Muscle layer of colon (tissue), 2 donors: ENCODE measurements around the gene ASB2.
A peak's percentile ranks its signal among the peaks of the same experiment; 100 is the strongest.

Experiments used
- H3K27ac ChIP-seq: one replicate; pipeline ENCODE4 v1.7.0; 2013; ENCODE audit warnings: low read depth, mild to moderate bottlenecking, low read length, moderate library complexity
- H3K27me3 ChIP-seq, 2 donors: one replicate each; pipeline ENCODE4 v1.7.0; 2013; ENCODE audit warnings: low read length in 2 of 2, mild to moderate bottlenecking in 2 of 2; ENCODE audit not compliant: insufficient read depth in 2 of 2, control insufficient read depth in 1 of 2
- H3K36me3 ChIP-seq: one replicate; pipeline ENCODE4 v1.7.0; 2013; ENCODE audit warnings: mild to moderate bottlenecking, low read length; ENCODE audit not compliant: insufficient read depth
- H3K4me1 ChIP-seq: one replicate; pipeline ENCODE4 v1.7.0; 2013; ENCODE audit warnings: mild to moderate bottlenecking, low read length; ENCODE audit not compliant: insufficient read depth
- H3K4me3 ChIP-seq, 2 donors: one replicate each; pipeline ENCODE4 v1.7.0; 2013; ENCODE audit warnings: low read length in 2 of 2, low read depth in 1 of 2, mild to moderate bottlenecking in 1 of 2, moderate library complexity in 1 of 2
- H3K9ac ChIP-seq: one replicate; pipeline ENCODE4 v1.7.0; 2013; ENCODE audit warnings: low read length
- H3K9me3 ChIP-seq: one replicate; pipeline ENCODE4 v1.7.0; 2013; ENCODE audit warnings: mild to moderate bottlenecking, low read length
- donor health status: abdominal sarcoma.
- donor health status: Adenocarcinoma of cecum.

The ASB2 gene

GRCh38 chr14:94014382-94014781, 38.0 kb upstream of the ASB2 start:
- Histone ChIP-seq H3K27ac (no peak overlapping the region), H3K9me3 (no peaks in the 10 kb centered on the region), H3K4me3 (no peak overlapping the region), H3K36me3 (no peaks in the 10 kb centered on the region), H3K9ac (no peak overlapping the region), H3K4me1 (no peaks in the 10 kb centered on the region), H3K27me3 (no peaks in the 10 kb centered on the region)

- no peaks in the 10 kb centered on the region for H3K9me3 ChIP-seq
- H3K4me3 ChIP-seq: no peak overlapping the region
- H3K4me1 ChIP-seq: no peaks in the 10 kb centered on the region
- no peaks in the 10 kb centered on the region for H3K36me3 ChIP-seq
- H3K9ac ChIP-seq: no peak overlapping the region
- no peak overlapping the region for H3K27ac ChIP-seq
- no peaks in the 10 kb centered on the region for H3K27me3 ChIP-seq
These were observed 35.4 kb upstream of the ASB2 start for GRCh38 chr14:94011795-94012194.

- H3K9me3 ChIP-seq: no peaks in the 10 kb centered on the region
- no peak overlapping the region for H3K27ac ChIP-seq
- H3K4me1 ChIP-seq: no peaks in the 10 kb centered on the region
- no peaks in the 10 kb centered on the region for H3K36me3 ChIP-seq
- no peaks in the 10 kb centered on the region for H3K27me3 ChIP-seq
- no peak overlapping the region for H3K9ac ChIP-seq
- no peak overlapping the region for H3K4me3 ChIP-seq
These were observed 34.3 kb upstream of the ASB2 start for GRCh38 chr14:94010625-94011024.

GRCh38 chr14:94009767-94010166, 33.4 kb upstream of the ASB2 start:
- Histone ChIP-seq H3K4me3 (no peak overlapping the region), H3K4me1 (no peaks in the 10 kb centered on the region)

GRCh38 chr14:94008234-94008633, 31.9 kb upstream of the ASB2 start:
- Histone ChIP-seq H3K9me3 (no peaks in the 10 kb centered on the region), H3K36me3 (no peaks in the 10 kb centered on the region), H3K4me1 (no peaks in the 10 kb centered on the region), H3K4me3 (no peak overlapping the region), H3K9ac (no peak overlapping the region), H3K27ac (no peak overlapping the region), H3K27me3 (no peaks in the 10 kb centered on the region)

More at GRCh38 chr14:94009767-94010166, 33.4 kb upstream of the ASB2 start:
- Histone ChIP-seq H3K36me3 (no peaks in the 10 kb centered on the region), H3K27ac (no peak overlapping the region), H3K9ac (no peak overlapping the region), H3K27me3 (no peaks in the 10 kb centered on the region), H3K9me3 (no peaks in the 10 kb centered on the region)

- peaks cover 6% of the 10 kb centered on the region for H3K4me1 ChIP-seq
- no peak overlapping the region for H3K27ac ChIP-seq
- H3K27me3 ChIP-seq: no peaks in the 10 kb centered on the region
- no peaks in the 10 kb centered on the region for H3K9me3 ChIP-seq
- no peak overlapping the region for H3K9ac ChIP-seq
- H3K36me3 ChIP-seq: no peaks in the 10 kb centered on the region
- no peak overlapping the region for H3K4me3 ChIP-seq
These were observed 29.1 kb upstream of the ASB2 start for GRCh38 chr14:94005324-94006073.

GRCh38 chr14:94004015-94004414, 27.6 kb upstream of the ASB2 start:
- Histone ChIP-seq H3K4me3 (no peak overlapping the region), H3K27ac (no peak overlapping the region), H3K4me1 (peaks cover 6% of the 10 kb centered on the region), H3K27me3 (no peaks in the 10 kb centered on the region), H3K9ac (no peak overlapping the region), H3K36me3 (no peaks in the 10 kb centered on the region), H3K9me3 (no peaks in the 10 kb centered on the region)

- no peak overlapping the region for H3K4me3 ChIP-seq
These were observed 27.0 kb upstream of the ASB2 start for GRCh38 chr14:94003397-94003796.

GRCh38 chr14:94001501-94002396, 25.4 kb upstream of the ASB2 start:
- Histone ChIP-seq H3K9me3 (no peaks in the 10 kb centered on the region), H3K4me3 (peak overlapping the region in 1 of 2 donors; percentile 39), H3K9ac (no peak overlapping the region), H3K27ac (peak overlapping the region; percentile 22), H3K4me1 (peaks cover 6% of the 10 kb centered on the region), H3K27me3 (no peaks in the 10 kb centered on the region), H3K36me3 (no peaks in the 10 kb centered on the region)

More at GRCh38 chr14:94003397-94003796, 27.0 kb upstream of the ASB2 start:
- H3K9me3 ChIP-seq: no peaks in the 10 kb centered on the region
- H3K27ac ChIP-seq: no peak overlapping the region
- H3K9ac ChIP-seq: no peak overlapping the region
- no peaks in the 10 kb centered on the region for H3K36me3 ChIP-seq
- peaks cover 6% of the 10 kb centered on the region for H3K4me1 ChIP-seq
- H3K27me3 ChIP-seq: no peaks in the 10 kb centered on the region

- Histone ChIP-seq H3K9ac (no peak overlapping the region), H3K27me3 (no peaks in the 10 kb centered on the region), H3K27ac (peak overlapping the region; percentile 22), H3K4me1 (peaks cover 8% of the 10 kb centered on the region), H3K4me3 (peak overlapping the region in 1 of 2 donors; percentile 39), H3K9me3 (no peaks in the 10 kb centered on the region), H3K36me3 (no peaks in the 10 kb centered on the region)
These were observed 24.6 kb upstream of the ASB2 start for GRCh38 chr14:94001016-94001415.

- no peak overlapping the region for H3K9ac ChIP-seq
- peaks cover 15% of the 10 kb centered on the region for H3K4me1 ChIP-seq
- H3K27me3 ChIP-seq: no peaks in the 10 kb centered on the region
- H3K36me3 ChIP-seq: no peaks in the 10 kb centered on the region
- H3K9me3 ChIP-seq: no peaks in the 10 kb centered on the region
- no peak overlapping the region for H3K4me3 ChIP-seq
- no peak overlapping the region for H3K27ac ChIP-seq
These were observed 23.9 kb upstream of the ASB2 start for GRCh38 chr14:94000267-94000666.
